HG02973 (cell line): ENCODE data around the gene HADHA.
"Not testable (repeated sequence)": the region's sequence is repeated elsewhere in the genome, so short reads cannot be mapped to it uniquely, and the experiment has no call there.

Experiments used
- ATAC-seq: cut with Tn5 transposase; IDR thresholded peaks from one replicate; pipeline ENCODE4 v1.9.1; 2021; ENCODE audit warnings: moderate library complexity; ENCODE audit not compliant: unreplicated experiment

The HADHA gene

DNA sequence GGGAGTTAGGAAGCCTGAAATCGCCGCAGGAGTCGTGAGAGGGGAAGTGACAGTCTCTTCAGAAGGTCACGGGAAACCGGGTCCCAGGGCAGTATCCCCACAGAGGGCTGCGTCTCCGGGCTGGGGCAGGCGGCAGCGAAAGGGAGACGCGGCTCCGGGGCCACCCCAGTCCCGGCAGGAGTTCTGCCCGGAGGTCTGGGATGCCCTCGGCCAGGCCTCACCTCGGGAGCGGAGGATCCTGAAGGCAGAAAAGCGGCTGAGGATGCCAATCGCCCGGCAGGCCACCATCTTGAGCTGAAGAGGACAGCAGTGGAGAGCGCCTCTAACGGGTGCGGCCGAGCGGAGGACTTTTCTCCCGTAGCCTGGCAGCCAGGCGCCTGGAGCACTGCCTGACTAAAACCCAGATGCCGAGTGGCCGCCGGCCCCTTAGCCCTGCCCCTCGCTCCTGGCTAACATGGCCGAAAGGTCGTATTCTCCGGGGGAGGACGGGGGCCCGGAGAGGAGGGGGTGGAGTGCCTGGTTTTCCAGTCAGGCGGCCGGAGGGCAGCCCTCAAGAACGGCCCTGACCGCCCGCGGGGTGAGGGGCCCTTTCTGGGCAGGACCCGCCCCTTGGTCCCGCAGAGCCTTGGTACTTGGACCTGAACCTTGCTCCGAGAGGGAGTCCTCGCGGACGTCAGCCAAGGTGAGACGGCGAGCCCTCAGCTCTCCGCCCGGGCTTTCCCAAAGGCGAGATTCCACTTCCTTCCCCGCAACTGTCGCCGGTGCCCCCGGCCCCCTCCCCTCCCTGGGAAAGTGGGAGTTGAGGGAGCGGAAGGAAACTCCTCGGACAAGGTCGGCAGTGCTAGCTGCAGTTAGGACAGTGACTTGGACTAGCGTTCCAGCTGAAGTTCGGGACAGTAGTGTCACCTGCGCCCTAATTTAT lies at the start of gene HADHA, which contains the start of gene HADHB:
HADHA (minus strand) TSS at position 324 of the 922 bp plus-strand sequence; CDS start at position 288, 36 bp downstream.
HADHB (plus strand) TSS at position 631 of the 922 bp plus-strand sequence. CDS start 9,316 bp downstream, outside the sequence.
- peak; percentile 59 for ATAC-seq

DNA sequence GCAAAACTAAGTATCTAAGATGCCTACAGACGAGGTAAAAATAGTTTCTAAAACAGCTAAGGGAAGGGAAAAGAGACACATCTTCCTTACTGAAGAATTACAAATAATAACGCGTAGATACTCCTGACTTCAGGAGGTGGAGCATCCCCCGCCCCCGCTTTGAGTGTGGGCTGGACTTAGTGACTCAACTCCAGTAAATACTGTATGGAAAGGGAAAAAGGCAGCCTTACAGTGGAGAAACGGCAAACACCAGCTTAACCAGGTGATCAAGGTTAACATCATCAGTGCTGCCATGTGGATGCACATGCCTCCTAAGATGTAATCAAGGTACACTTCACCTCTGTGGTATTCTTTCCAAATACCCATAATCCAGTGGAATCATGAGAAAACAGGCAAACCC lies 48.2 kb upstream of the HADHA start:
- ATAC-seq = no peak

DNA sequence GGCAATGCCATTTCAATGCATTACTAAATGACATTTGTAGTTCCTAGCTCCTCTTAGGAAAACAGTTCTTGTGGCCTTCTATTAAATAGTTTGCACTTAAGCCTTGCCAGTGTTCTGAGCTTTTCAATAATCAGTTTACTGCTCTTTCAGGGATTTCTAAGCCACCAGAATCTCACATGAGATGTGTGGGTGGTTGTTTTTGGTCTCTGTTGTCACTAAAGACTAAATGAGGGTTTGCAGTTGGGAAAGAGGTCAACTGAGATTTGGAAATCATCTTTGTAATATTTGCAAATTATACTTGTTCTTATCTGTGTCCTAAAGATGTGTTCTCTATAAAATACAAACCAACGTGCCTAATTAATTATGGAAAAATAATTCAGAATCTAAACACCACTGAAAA lies 45.6 kb upstream of the HADHA start:
- ATAC-seq = no peak

DNA sequence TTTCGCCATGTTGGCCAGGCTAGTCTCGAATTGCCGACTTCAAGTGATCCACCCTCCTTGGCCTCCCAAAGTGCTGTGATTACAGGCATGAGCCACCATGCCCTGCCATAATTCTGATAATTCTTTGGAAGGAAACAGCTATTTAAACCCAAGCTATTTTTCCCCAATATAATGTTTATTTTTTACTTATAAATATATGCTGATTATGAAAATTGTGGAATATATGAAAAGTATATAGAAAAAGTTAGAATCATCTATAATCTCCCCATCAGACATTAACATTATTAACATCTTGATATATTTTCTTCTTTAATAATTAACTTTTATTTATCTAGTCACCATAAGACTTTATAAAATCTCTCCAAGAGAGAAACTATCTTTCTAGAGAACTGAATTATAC lies 41.5 kb upstream of the HADHA start:
- ATAC-seq = no peak

DNA sequence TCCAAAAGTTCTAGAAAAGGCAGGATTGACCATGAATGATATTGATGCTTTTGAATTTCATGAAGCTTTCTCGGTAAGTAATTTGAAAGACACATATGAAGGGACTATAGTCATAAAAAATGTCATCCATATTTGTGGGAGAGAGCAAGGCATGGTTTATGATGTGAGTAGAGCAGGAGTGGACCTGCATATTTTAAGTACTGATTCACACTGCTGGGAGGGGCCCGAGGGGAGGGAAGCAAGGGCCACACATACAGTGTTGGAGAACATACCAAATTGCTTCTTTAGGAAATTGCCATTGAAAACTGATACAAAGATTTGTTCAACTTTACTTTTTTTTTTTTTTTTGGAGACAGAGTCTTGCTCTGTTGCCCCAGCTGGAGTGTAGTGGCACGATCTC lies 39.7 kb upstream of the HADHA start:
- ATAC-seq = no peak

DNA sequence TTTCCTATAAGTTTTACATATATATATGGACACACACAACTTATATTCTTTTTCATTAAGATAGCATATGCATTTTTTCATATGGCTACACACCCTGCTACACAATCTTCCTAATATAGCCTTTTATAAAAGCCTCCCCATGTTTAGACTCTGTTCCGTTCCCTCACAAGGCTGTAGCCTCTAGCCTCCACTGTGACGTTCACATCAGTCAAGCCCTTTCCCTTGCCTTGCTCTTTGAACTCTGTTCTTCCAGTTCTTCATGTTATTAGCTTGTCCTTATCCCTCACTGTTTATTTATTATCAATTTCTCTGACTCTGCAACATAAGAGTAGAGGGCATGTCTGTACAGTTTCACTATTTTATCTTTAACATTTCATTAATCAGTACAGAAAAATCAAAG lies 39.2 kb upstream of the HADHA start:
- no peak for ATAC-seq

DNA sequence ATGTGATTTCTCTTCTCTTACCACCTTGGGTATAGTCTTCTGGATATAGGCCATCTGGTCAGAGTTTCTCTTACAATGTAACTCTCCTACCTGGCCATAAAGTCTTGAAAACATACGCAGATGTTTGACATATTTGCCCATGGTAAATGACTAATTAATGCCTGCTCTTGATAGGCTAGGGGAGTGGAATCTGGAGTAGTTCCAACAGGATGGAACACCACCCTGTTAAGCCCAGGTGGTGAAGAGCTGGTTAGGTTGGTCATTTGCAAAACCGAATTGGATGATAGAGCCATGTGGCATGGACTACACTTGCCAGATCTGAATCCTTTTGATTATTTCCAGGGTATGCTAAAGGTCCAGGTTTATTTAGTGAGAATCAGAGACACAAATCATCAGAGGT lies 36.8 kb upstream of the HADHA start:
- no peak for ATAC-seq

DNA sequence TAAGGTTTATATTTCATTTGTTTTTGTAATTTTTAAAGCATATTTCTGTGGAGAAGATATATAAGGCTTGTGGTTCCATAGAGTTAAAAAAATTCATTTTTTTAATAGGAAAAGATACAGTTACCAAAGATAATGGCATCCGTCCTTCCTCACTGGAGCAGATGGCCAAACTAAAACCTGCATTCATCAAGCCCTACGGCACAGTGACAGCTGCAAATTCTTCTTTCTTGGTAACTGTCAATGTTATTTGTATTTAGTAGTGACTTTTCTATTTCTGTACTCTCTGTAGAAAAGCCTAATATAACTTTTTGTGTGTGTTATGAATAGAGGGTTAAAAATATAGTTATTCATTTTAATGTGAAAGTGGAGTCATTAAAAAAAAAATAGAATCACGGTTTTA lies 35.5 kb upstream of the HADHA start:
- ATAC-seq = no peak

DNA sequence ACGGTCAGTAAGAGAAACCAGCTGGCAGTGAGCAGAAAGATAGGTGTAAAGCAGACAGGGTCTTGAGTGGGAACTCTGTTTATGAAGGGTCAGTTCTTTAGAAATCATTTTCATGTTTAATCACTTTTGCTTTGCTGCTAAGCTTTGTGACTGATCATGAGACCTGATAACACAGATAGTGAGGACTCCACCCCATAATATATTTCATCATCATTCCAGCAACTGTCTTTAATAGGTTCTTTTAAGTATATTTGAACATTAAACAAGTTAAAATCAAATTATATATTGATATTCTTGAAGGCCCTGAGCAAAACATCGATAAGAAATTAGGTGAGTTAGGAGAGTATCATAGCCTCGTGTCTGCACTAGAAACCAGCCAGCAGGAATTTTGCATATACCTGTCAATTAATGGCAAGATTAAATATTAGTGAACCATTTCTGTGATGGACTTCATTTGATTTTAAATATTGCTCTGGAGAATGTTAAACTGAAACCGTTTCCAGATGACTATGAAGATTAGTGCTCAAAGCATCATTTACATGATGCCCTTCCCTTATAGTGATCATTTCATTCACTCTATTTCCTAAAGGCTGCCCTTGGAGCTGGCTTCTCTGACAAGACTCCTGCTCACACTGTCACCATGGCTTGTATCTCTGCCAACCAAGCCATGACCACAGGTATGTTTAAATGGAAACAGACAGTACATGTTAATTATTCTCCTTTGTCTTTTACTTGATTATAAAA lies 32.2 kb upstream of the HADHA start:
- no peak for ATAC-seq

DNA sequence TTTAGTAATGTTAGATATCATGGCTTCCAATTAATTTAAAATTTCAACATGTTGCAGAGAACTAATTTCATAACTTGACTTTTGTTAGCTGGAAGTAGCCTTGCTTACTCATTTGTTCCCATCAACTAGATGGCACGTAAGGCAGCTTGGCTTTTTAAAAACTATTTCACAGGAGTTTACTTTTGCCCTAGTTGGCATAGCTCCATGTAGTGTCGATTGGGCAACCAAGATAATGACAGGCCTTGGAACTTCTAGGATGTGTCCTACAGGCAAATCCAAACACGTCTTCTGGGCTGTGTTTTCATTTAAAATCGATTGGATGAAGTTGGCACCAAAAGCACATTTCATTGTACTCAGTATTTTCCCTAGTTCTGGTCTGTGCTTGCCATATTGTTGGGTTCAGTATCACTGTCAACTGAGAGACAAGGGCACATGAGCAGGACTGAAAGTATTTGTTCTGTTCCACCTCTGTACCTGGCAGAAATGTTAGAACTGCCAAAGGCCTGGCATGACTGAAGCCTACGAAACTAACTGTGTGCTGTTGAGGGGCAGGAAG lies 29.7 kb upstream of the HADHA start:
- ATAC-seq = no peak

DNA sequence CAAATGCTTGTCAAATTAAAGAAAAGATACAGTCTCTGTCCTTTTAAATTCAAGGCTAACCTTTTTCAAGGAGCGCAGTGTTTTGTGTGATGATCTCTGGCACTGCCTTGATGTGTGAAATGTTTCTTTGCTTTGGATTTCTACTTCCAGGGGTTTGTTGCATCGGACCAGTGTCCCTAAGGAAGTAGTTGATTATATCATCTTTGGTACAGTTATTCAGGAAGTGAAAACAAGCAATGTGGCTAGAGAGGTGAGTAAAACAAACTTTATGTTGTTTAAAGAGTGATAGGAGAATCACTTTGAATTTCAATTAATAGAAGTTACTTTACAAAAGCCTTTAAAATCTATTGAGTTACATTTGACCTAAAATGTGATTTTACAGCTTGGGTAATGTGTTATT lies 29.1 kb upstream of the HADHA start:
- ATAC-seq = no peak

DNA sequence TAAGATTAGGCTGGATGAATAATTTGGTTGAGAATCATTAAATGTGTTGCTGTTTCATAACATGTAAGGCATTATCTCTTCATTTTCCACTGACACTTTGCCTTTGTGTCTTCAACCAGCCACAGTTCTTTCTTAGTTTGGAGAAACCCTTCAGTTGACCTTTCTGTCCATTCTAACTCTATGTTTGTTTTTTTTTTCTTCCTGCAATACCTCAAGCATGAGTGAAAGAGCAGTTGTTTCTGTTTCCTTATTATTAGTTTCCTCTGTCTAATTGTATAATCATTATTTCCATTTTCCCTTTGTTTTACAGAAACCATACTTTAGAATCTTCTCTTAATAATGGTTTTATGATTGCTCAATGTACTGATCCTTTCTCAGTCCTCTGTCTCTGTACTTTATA lies 25.9 kb upstream of the HADHA start:
- ATAC-seq = no peak

DNA sequence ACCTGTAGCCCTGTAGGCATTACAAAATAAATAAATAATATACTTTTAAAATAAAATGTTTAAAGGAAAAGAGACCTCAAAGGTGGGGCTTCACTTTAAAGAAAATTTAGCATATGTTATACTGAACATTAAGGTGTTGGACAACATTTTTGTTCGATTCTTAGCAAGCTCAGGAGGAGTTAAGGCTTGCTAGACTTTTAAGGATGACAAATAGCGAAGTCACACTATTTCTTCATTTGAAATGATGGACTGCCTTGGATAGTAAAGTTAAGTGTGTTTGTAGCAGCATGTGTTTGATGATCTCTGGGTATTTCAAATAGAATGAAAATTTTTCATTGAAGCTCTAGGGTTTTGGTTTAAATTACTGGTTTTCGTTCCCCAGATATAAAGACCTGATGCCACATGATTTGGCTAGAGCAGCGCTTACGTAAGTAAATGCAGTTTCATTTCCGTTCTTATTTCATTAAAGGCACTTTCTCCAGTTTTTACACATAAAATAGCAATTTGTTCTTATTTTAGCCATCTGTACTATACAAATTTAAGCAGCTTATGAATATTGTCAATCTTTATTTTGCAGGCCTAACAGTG lies 25.2 kb upstream of the HADHA start:
- ATAC-seq = no peak

DNA sequence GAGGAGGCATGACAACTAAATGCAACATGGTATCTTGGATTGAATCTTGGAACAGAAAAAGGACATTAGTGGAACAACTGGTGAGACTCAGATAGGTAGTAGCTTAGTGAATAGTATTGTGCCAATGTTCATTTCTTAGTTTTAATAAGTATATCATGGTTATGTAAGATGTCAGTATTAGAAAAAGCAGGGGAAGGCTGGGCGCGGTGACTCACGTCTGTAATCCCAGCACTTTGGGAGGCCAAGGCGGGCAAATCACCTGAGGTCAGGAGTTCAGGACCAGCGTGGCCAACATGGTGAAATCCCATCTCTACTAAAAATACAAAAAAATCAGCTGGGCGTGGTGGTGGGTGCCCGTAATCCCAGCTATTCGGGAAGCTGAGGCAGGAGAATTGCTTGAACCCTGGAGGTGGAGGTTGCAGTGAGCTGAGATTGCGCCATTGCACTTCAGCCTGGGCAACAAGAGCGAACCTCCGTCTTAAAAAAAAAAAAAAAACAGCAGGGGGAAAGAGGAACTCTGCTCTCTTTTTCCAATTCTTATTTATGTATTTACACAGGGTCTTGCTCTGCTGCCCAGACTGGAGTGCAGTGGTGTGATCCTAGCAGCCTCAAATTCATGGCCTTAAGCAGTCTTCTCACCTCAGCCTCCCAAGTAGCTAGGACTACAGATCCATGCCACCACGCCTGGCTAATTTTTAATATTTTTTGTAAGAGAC lies 24.4 kb upstream of the HADHA start:
- ATAC-seq = not testable (repeated sequence)

DNA sequence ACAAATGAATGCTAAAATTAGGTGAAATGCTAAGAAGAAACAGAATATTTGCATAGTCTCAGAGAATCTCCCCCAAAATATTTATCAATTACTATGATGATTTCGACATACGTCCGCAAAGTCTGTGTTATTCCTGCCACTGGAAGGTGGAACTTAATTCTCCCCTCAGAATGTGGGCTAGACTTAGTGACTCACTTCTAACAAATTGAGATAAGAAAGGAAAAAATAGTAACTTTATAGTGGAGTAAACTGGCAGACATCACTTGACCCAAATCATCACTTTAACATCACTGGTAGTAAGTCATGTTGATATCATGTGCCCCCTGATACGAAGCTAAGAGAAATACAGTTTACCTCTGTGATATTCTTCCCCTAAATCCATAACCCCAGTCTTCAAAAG lies 23.8 kb upstream of the HADHA start:
- no peak for ATAC-seq

DNA sequence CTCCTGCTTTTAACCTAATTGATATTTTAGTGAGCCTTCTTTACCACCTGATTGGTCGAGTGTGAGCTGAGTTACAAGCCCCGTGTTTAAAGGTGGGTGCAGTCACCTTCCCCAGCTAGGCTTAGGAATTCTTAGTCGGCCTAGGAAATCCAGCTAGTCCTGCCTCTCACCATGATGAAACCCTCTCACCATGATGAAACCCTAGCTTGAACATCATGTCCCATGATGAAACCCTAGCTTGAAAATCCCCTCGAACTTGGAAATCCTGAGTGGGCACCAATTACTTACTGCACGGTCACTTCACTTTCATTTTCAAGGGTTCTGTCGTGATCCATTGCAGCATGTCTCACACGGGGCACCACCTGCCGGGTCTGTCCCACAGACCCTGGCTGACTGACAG lies 14.4 kb upstream of the HADHA start:
- ATAC-seq = not testable (repeated sequence)

DNA sequence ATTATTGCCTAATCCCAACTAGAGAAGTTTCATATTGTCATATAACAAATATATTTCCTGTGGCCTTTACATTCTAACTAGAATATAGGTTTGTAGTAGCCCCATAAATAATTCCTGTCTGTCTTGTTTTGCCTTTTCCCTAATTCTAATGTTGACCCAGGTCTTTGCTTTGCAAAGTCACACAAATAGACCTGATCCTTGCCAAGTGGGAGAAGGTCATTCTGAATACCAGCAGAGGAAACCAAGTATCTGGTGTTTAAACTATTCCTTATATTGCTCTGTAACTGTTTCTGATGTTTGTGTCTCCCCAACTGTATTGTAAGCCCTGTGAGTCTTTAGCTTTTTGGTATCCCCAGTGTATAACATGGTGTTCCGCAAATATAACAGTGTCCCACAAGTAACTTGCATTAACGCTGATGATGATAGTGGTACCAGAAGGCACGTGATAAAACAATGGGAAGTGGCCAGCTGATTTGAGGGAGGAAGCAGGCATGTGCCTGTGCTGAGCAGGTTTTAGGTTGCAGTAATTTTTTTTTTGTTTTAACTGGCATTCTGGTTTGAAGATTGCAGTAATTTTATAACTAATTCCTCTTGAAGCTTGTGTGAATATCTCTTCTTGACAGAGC lies 11.4 kb upstream of the HADHA start:
- ATAC-seq = no peak

DNA sequence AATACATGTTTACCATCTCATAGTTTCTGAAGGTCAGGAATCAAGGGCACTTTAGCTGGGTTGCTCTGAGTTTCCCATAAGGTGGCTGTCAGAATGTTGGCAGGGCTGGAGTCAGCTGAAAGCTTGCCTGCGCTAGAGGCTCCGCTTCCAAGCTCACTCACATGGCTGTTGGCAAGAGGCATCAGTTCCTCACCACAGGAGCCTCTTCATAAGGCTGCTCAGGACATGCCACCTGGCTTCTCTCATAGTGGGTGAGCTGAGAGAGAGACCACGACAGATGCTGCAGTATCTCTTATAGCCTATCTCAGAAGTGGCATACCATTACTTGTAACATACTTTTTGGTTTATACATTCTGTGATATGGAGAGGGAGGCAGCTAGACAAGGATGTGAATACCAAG lies 7.5 kb upstream of the HADHA start:
- no peak for ATAC-seq

DNA sequence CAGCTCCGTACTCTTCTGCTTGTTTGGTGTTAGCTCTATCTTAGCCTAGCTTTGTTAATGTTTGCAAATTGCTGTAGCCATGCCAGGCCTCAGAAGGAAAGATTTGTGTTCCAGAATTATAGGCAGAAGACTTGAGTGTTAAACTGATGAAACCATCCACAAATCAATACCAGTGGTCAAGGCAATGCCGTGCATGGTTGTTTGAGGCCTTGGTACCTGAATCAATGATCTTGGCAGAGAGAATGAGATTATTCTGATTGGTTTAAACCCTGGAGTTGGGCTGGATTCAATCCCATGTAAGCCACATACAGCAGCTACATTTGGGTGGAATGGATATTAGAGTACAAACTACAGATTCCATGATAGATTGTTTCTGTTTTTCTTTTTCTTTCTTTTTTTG lies 5.2 kb upstream of the HADHA start:
- ATAC-seq = no peak

DNA sequence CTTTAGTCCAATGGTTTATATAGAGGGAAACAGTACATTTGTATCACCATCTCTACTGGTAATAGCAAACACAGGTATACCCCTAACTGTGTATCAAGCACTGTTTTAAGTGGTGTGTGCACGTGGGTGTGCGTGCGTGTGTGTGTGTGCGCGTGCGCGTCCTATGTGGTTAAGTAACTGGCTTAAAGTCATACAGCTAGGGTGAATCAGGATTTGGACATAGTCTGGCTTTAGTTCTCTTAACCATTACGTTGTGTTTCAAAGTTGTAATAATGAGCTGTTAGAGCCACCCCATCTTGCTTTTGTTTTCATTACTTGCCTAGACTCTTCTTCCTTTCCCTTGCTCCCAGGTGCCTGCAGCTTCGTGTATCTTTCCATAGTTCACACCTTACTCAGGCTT lies 2.4 kb upstream of the HADHA start:
- no peak for ATAC-seq
